GM10248 (cell line): ENCODE data around the gene ESRRG.

ENCODE experiments used
- CTCF ChIA-PET: fragments of 300-600 bp; sonication (Branson Sonifier 250); formaldehyde crosslinking; extraction: SDS; loops from one replicate; lab custom pipeline; 2021; ENCODE audit warnings: antibody characterized with exemption; lab: Yijun Ruan, JAX
- POLR2A ChIA-PET: fragments of 350-650 bp; sonication (Branson Sonifier 250); formaldehyde crosslinking; extraction: SDS; loops from one replicate; lab custom pipeline; 2020; ENCODE audit warnings: antibody characterized with exemption; lab: Yijun Ruan, JAX
- DNase-seq: peaks from one replicate; pipeline ENCODE4 v3.0.0; 2012; ENCODE audit errors: extremely low spot score
- CTCF ChIP-seq: IDR thresholded peaks from 2 replicates; pipeline ENCODE4 v1.5.1; 2012; ENCODE audit warnings: mild to moderate bottlenecking, low read depth; ENCODE audit errors: extremely low read depth, missing control alignments, control extremely low read depth

The ESRRG gene

GRCh38 chr1:216478238-216478637, 245.0 kb downstream of the ESRRG start:
- ChIA-PET POLR2A (no interaction called here), CTCF (no interaction called here)
- TF ChIP-seq CTCF = no peak
- DNase-seq = no peak

GRCh38 chr1:216476341-216476740, 246.9 kb downstream of the ESRRG start:
- TF ChIP-seq CTCF = no peak
- ChIA-PET POLR2A (no interaction called here), CTCF (no interaction called here)
- no peak for DNase-seq

GRCh38 chr1:216475659-216476276, 247.5 kb downstream of the ESRRG start:
- POLR2A ChIA-PET = no interaction called here
- DNase-seq = no peak
- CTCF ChIA-PET = no interaction called here
- TF ChIP-seq CTCF = no peak

GRCh38 chr1:216466162-216466801, 256.9 kb downstream of the ESRRG start:
- CTCF ChIA-PET = interaction anchor here (1.2 kb wide), 1 partner anchor 10 kb away, joined by 4 read pairs; no protein-coding TSS in a partner anchor
- no peak for DNase-seq
- POLR2A ChIA-PET = no interaction called here

GRCh38 chr1:216464489-216464888, 258.7 kb downstream of the ESRRG start:
- DNase-seq = no peak
- ChIA-PET POLR2A (no interaction called here), CTCF (interaction anchor here (0.9 kb wide), 1 partner anchor 10 kb away, joined by 3 read pairs; no protein-coding TSS in a partner anchor)
- no peak for TF ChIP-seq CTCF

More at GRCh38 chr1:216466162-216466801, 256.9 kb downstream of the ESRRG start:
- no peak for TF ChIP-seq CTCF

GRCh38 chr1:216462066-216462775, 261.0 kb downstream of the ESRRG start:
- CTCF ChIA-PET = no interaction called here
- DNase-seq = no peak
- POLR2A ChIA-PET = no interaction called here
- TF ChIP-seq CTCF = no peak
